Measurements from ENCODE around the gene CD47. TPM values are rescaled to one million over a fixed set of nuclear protein-coding genes. Genes with fewer than 3 reads are reported as not detected.

The CD47 gene
- total RNA-seq, 2 donors from 2014 or later, result 6.4 to 12.0 TPM

GRCh38 chr3:108118038-108118768 is 27.4 kb upstream of the CD47 start:
- Mint-ChIP-seq H3K4me1 (no peaks in the 10 kb centered on the region), H3K4me3 (no peak overlapping the region)

DNA sequence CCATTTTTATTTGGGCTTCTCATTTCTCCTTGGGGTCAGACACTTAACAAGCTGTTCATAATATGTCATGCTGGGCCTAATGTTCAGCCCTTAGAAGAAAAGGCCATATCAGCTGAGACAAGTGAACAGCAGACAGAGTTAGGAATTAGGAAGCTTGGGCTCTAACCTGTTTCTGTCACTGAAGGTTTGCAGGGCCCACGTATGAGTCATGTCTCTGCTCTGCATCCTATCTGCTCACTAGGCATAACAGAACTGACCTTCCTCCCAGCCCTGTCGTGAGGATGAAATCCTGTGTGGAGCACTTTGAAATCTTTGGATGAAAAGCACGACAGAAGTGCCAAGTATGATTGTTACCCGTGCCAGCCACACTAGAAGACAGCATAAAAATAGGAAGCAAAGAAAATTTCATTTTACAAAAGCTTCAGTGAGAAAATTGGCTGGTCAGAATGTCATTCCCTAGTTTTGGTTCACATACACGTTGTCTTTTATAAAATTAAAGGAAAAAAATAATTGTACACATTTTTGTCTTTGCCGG is 26.5 kb upstream of the CD47 start:
- no peak overlapping the region for H3K9ac ChIP-seq (ENCODE audit: extremely low read depth, low read length, poor library complexity, severe bottlenecking)
- no peaks in the 10 kb centered on the region for H3K36me3 ChIP-seq (ENCODE audit: control insufficient read depth, insufficient read depth, low read length)
- no peak for DNase-seq
- Mint-ChIP-seq H3K27me3 (ENCODE audit: insufficient read depth) (no peaks in the 10 kb centered on the region), H3K4me3 (no peak overlapping the region), H3K4me1 (no peaks in the 10 kb centered on the region), H3K27ac (no peak overlapping the region), H3K36me3 (ENCODE audit: low read depth) (no peaks in the 10 kb centered on the region), H3K9me3 (no peaks in the 10 kb centered on the region)
- no peaks in the 10 kb centered on the region for H3K9me3 ChIP-seq (ENCODE audit: control insufficient read depth, low read length)
- TF ChIP-seq, protein P1, sequence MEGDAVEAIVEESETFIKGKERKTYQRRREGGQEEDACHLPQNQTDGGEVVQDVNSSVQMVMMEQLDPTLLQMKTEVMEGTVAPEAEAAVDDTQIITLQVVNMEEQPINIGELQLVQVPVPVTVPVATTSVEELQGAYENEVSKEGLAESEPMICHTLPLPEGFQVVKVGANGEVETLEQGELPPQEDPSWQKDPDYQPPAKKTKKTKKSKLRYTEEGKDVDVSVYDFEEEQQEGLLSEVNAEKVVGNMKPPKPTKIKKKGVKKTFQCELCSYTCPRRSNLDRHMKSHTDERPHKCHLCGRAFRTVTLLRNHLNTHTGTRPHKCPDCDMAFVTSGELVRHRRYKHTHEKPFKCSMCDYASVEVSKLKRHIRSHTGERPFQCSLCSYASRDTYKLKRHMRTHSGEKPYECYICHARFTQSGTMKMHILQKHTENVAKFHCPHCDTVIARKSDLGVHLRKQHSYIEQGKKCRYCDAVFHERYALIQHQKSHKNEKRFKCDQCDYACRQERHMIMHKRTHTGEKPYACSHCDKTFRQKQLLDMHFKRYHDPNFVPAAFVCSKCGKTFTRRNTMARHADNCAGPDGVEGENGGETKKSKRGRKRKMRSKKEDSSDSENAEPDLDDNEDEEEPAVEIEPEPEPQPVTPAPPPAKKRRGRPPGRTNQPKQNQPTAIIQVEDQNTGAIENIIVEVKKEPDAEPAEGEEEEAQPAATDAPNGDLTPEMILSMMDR (conservative IDR thresholded peaks at IDR 0.05), result no peak
- WGBS, 2 experiments (ENCODE audit: insufficient coverage in 1 of 2, insufficient read length in 1 of 2), result 83 to 92% methylated on average over 2 to 6 of the region's 6 CpGs
- no peak overlapping the region for H3K27ac ChIP-seq (ENCODE audit: low read depth, low read length)
- no peaks in the 10 kb centered on the region for H3K4me1 ChIP-seq (ENCODE audit: control insufficient read depth, insufficient read depth, low read length)
- H3K27me3 ChIP-seq (ENCODE audit: control insufficient read depth, insufficient read depth, low read length, poor library complexity, severe bottlenecking), result no peaks in the 10 kb centered on the region
- no peak overlapping the region for H3K4me3 ChIP-seq (ENCODE audit: low read length)

More at GRCh38 chr3:108118038-108118768, 27.4 kb upstream of the CD47 start:
- Histone ChIP-seq H3K4me1 (ENCODE audit: control insufficient read depth, insufficient read depth, low read length) (no peaks in the 10 kb centered on the region), H3K36me3 (ENCODE audit: control insufficient read depth, insufficient read depth, low read length) (no peaks in the 10 kb centered on the region), H3K9ac (ENCODE audit: extremely low read depth, low read length, poor library complexity, severe bottlenecking) (no peak overlapping the region), H3K27me3 (ENCODE audit: control insufficient read depth, insufficient read depth, low read length, poor library complexity, severe bottlenecking) (no peaks in the 10 kb centered on the region), H3K9me3 (ENCODE audit: control insufficient read depth, low read length) (no peaks in the 10 kb centered on the region), H3K4me3 (ENCODE audit: low read length) (no peak overlapping the region), H3K27ac (ENCODE audit: low read depth, low read length) (no peak overlapping the region)
- Mint-ChIP-seq H3K27ac (no peak overlapping the region), H3K36me3 (ENCODE audit: low read depth) (no peaks in the 10 kb centered on the region), H3K27me3 (ENCODE audit: insufficient read depth) (no peaks in the 10 kb centered on the region), H3K9me3 (no peaks in the 10 kb centered on the region)
- DNase-seq, result no peak
- 91 to 92% methylated on average over 2 to 6 of the region's 6 CpGs for WGBS, 2 experiments (ENCODE audit: insufficient coverage in 1 of 2, insufficient read length in 1 of 2)
- TF ChIP-seq, protein P1 (conservative IDR thresholded peaks at IDR 0.05), result no peak

- H3K4me1 ChIP-seq (ENCODE audit: control insufficient read depth, insufficient read depth, low read length), result no peaks in the 10 kb centered on the region
- TF ChIP-seq, protein P1 (conservative IDR thresholded peaks at IDR 0.05), result no peak
- H3K27ac Mint-ChIP-seq, result no peak overlapping the region
- H3K36me3 Mint-ChIP-seq (ENCODE audit: low read depth), result no peaks in the 10 kb centered on the region
- H3K27me3 Mint-ChIP-seq (ENCODE audit: insufficient read depth), result no peaks in the 10 kb centered on the region
- DNase-seq, result no peak
- H3K4me3 Mint-ChIP-seq, result no peak overlapping the region
- no peaks in the 10 kb centered on the region for H3K4me1 Mint-ChIP-seq
- no peak overlapping the region for H3K4me3 ChIP-seq (ENCODE audit: low read length)
- H3K27me3 ChIP-seq (ENCODE audit: control insufficient read depth, insufficient read depth, low read length, poor library complexity, severe bottlenecking), result no peaks in the 10 kb centered on the region
- 84 to 95% methylated on average over 14 to 16 of the region's 16 CpGs for WGBS, 2 experiments (ENCODE audit: insufficient coverage in 1 of 2, insufficient read length in 1 of 2)
- no peak overlapping the region for H3K9ac ChIP-seq (ENCODE audit: extremely low read depth, low read length, poor library complexity, severe bottlenecking)
- no peak overlapping the region for H3K27ac ChIP-seq (ENCODE audit: low read depth, low read length)
- H3K36me3 ChIP-seq (ENCODE audit: control insufficient read depth, insufficient read depth, low read length), result no peaks in the 10 kb centered on the region
- H3K9me3 Mint-ChIP-seq, result no peaks in the 10 kb centered on the region
- no peaks in the 10 kb centered on the region for H3K9me3 ChIP-seq (ENCODE audit: control insufficient read depth, low read length)
These were observed 23.7 kb upstream of the CD47 start for GRCh38 chr3:108114423-108115065.

All from endodermal cell (in vitro differentiated cells).